Stimulated activated CD4-positive, alpha-beta T cell treated with anti-CD3 and anti-CD28 coated beads, Interleukin-4, amount 100 ng/mL, for 48 hours (primary cell): ENCODE results near the gene BCAS1.

ENCODE experiments used
- DNase-seq, 2 donors: peaks; one replicate each; pipeline ENCODE4 v3.0.0-alpha.2; 2020; ENCODE audit warnings: low read depth in 2 of 2

The BCAS1 gene

DNA sequence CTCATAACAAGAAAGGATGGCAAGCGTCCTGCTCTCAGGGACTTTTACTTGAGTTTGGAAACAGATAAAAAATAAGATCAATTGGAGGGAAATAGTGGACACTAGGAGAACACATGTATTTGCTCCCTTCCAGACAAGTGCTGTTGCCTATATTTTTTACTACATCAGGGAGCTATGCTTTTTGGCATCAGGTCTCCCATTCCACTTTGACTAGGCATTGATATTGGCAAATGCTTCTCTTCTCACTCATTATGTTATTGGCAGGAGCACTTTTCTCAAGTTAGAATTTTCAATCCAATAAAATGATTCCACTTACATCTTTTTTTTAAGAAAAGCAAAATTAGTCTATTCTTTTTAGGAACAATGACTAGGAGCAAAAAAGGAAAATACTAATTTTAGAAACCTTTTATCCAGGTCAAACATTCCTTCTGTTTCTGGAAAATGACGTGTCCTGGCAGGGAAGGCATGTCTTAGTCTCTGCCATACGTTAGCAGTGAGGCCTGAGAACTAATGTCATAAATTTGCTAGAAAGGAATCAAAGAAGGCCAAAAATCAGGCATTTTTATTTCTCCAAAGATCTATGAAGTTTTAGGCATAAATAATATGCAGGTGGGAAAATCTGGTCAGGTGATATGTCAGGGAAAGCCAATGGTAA lies 21.4 kb downstream of the BCAS1 start:
- no peak for DNase-seq

GRCh38 chr20:54048481-54048880 lies 21.9 kb downstream of the BCAS1 start:
- DNase-seq, result no peak

- no peak for DNase-seq
Measured at GRCh38 chr20:54047720-54048119, 22.7 kb downstream of the BCAS1 start.

GRCh38 chr20:54047048-54047447 lies 23.3 kb downstream of the BCAS1 start:
- no peak for DNase-seq

DNA sequence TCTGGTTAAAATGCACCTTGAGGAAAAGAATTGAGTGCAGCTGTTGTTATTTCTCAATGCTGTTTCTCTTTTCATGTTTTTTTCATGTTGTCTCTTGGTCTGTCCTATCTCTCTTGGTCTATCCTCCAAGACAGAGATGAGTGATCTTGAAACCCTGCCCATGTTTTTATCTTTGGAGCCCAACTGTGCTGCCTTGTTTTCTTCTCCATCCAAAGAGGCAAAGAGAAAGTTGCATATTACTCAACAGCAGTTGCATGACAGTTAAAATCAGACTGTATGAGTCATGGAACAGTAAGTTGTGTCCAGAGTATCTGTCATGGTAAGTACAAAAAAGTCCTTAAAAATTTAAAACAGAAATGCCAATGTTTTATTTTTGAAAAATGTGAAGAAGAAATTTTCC lies 26.2 kb downstream of the BCAS1 start:
- no peak for DNase-seq

DNA sequence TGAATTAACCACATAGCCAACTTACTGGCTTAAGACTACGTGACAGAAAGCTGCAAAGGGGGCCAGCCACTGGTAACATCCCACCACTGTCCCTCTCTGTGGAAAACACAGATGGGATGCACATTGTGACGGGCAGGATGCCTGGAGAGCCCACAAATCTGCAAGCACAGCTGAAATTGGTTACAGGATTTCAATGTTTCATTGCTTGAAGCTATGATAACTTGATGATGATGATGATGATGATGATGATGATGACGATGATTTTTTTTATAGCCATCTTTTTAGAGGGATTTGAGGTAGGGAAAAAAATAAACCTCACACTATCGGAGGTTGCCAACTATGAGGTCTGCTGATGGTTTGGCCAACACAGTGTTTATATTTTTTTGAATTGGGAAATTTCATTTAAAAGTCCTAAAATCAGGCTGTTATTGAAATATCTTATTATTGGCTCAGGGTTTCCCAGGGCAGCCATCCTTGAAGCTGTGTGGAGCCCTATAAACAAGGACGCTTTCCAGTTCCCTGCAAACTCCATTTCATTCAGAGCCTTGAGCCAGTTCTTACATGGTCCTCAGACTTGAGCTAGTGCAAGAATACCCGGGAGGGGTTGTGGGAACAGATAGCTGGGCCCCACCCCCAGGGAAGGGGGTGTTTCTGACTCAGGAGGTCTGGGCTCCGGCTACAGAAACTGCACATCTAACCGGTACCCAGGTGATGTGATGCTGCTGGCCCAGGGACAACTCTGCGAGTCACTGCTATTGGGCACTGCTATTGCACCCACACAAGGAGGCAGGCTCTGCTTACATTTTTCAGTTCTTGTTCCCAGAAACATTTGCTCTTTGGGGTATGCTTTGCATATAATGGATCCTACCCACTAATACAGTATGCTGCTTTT lies 27.1 kb downstream of the BCAS1 start:
- no peak for DNase-seq

GRCh38 chr20:54042021-54042420 lies 28.4 kb downstream of the BCAS1 start:
- DNase-seq, result no peak

DNA sequence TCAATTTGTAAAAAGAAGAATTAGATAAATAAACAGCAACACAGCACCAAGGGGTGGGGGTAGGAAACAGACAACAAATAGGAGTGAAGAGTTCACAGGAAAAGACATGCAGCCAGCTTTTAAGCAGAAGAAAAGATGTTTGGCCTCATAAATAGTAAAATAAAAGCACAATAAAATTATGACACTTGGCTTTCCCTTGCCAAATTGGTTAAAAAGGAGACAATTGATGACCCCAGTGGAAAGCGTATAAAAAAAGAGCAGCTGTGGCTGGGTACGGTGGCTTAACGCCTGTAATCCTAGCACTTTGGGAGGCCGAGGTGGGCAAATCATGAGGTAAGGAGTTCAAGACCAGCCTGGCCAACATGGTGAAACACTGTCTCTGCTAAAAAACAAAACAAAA lies 29.1 kb downstream of the BCAS1 start:
- DNase-seq, result no peak

- DNase-seq, result no peak
Measured at GRCh38 chr20:54040531-54040930, 29.9 kb downstream of the BCAS1 start.

DNA sequence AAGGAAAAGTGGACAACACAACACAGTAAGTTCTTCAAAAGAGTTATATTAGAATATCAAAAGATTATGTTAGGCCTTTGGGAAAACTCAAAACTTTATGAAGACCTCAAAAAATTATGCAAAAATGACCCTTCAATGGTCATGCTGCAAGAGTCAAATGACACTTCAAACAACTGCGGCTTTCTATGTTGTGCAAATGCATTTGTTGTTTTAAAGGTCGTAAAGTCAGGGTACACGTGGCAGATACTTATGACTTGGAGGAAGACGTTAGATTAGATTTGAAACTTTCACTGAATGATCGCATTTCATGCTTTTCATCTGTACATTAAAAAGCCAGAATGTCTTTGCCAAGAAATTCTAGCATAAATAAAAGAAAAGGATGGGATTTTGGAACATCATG lies 31.4 kb downstream of the BCAS1 start:
- no peak for DNase-seq

DNA sequence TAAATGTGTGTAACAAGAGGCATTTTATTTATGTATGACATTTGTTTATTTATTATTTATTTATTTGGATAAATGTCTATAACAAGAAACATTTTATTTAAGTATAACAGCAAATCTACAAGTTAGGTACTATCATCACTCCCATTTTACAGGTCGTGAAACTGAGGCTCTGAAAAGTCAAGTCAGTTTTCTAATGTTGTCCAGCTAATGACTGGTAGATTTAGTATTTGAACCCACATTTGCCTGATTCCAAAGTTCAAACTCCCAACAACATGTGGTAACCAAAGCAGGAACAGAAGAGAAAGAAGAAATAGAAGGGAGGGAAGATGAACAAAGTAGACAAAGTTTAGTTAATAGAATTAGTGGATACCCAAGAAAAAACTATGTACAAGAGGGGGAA lies 32.9 kb downstream of the BCAS1 start:
- DNase-seq, result no peak

- no peak for DNase-seq
Measured at GRCh38 chr20:54029643-54030042, 40.8 kb downstream of the BCAS1 start.

DNA sequence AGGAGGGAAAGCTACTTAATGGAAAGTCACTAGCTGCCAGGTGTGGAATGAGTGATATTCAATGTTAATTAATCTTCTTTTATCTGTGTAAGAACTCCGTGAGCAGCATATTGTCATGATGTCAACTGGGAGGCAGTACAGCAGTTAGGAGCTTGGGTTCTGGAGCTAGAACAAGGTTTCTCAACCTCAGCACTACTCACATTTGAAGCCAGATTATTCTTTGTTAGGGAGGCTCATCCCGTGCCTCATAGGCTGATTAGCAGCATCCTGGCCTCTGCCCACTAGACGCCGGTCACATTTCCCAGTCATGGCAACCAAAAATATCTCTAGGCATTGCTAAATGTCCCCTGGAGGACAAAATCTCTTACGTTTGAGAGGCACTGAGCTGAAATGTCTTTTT lies 41.2 kb downstream of the BCAS1 start:
- DNase-seq, result no peak

- no peak for DNase-seq
Measured at GRCh38 chr20:54028276-54029011, 42.0 kb downstream of the BCAS1 start.

DNA sequence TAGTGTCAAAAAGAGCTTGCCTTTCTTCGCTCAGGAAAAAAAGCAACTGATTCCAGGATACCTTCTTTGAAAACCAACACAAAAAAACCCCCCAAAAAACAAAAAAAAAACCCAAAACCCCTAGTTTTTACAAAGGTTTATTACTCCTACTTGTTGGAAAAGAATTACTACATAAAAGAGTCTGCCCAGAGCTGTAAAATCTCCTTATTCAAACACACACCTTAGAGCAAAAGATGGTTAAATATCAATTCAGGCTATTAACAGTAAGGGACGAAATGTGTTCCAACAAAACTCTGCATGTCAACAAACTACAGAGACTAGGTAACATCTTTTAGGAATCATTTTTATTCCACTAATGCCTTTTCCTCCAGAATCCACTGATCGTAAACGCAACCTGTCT lies 42.7 kb downstream of the BCAS1 start:
- no peak for DNase-seq

- no peak for DNase-seq
Measured at GRCh38 chr20:54026295-54027064, 43.9 kb downstream of the BCAS1 start.

GRCh38 chr20:54025251-54025771 lies 45.1 kb downstream of the BCAS1 start:
- no peak for DNase-seq

GRCh38 chr20:54023406-54023805 lies 47.0 kb downstream of the BCAS1 start:
- DNase-seq, result no peak

DNA sequence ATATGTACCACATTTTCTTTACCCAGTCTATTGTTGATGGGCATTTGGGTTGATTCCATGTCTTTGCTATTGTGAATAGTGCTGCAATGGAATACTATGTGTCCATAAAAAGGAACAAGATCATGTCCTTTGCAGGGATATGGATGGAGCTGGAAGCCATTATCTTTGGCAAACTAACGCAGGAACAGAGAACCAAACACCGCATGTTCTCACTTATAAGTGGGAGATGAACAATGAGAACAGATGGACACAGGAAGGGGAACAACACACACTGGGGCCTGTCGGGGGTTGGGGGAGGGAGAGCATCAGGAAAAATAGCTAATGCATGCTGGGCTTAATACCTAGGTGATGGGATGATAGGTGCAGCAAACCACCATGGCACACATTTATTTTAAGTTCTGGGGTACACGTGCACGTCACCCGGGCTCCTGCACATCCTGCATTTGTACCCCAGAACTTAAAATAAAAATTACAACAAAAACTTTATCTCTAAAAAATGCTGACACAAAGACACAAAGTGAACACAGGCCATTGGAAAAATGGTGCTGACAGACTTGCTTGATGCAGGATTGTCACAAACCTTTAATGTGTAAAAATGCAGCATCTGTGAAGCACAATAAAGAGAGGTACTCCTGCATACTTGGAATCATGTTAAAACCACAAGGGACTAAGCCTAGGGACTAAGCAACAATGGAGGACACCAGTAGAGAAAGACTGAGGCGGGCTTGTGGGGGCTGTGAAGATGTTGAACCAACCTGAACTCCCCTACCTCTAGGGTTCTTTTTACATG lies 48.8 kb downstream of the BCAS1 start:
- no peak for DNase-seq

- no peak for DNase-seq
Measured at GRCh38 chr20:54020868-54021267, 49.5 kb downstream of the BCAS1 start.

DNA sequence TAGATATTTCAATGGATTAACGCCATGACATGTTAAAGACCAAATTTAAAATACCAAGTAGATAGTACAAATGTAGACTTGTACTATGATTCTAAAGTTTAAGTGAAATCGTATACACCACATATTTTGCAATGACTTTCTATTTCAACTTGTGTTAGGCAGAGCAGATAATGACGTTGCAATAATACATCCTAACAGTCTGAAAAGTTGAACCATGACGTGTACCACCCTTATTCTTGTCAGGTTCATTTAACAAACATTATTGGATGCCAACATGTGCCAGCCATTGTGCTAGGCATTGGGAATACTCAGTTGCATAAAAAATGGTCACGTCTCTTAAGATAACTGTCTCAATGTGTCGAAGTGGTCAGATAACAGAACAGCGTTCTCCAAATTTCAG lies 50.0 kb downstream of the BCAS1 start:
- DNase-seq, result no peak
